ENCODE measurements around the gene SUPT4H1.

- TF ChIP-seq, protein P1, sequence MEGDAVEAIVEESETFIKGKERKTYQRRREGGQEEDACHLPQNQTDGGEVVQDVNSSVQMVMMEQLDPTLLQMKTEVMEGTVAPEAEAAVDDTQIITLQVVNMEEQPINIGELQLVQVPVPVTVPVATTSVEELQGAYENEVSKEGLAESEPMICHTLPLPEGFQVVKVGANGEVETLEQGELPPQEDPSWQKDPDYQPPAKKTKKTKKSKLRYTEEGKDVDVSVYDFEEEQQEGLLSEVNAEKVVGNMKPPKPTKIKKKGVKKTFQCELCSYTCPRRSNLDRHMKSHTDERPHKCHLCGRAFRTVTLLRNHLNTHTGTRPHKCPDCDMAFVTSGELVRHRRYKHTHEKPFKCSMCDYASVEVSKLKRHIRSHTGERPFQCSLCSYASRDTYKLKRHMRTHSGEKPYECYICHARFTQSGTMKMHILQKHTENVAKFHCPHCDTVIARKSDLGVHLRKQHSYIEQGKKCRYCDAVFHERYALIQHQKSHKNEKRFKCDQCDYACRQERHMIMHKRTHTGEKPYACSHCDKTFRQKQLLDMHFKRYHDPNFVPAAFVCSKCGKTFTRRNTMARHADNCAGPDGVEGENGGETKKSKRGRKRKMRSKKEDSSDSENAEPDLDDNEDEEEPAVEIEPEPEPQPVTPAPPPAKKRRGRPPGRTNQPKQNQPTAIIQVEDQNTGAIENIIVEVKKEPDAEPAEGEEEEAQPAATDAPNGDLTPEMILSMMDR (optimal IDR thresholded peaks at IDR 0.05 in 1 of 3, IDR thresholded peaks at IDR 0.05 in 1 of 3, conservative IDR thresholded peaks at IDR 0.05 in 1 of 3; ENCODE audit: extremely low read depth in 1 of 3, insufficient read depth in 2 of 3, low read length in 3 of 3): no peak
- no peak for TF ChIP-seq EZH2 (IDR thresholded peaks at IDR 0.05; ENCODE audit: low read length)
Measured at GRCh38 chr17:58315750-58316149, 36.3 kb downstream of the SUPT4H1 start.
